Measurements from ENCODE around the gene ATOSB. TPM values are rescaled to one million over a fixed set of nuclear protein-coding genes. Genes with fewer than 3 reads are reported as not detected.

ATOSB gene
- total RNA-seq, 4 donors from 2014 or later = 4.1 to 31.5 (median 22.6) TPM

DNA sequence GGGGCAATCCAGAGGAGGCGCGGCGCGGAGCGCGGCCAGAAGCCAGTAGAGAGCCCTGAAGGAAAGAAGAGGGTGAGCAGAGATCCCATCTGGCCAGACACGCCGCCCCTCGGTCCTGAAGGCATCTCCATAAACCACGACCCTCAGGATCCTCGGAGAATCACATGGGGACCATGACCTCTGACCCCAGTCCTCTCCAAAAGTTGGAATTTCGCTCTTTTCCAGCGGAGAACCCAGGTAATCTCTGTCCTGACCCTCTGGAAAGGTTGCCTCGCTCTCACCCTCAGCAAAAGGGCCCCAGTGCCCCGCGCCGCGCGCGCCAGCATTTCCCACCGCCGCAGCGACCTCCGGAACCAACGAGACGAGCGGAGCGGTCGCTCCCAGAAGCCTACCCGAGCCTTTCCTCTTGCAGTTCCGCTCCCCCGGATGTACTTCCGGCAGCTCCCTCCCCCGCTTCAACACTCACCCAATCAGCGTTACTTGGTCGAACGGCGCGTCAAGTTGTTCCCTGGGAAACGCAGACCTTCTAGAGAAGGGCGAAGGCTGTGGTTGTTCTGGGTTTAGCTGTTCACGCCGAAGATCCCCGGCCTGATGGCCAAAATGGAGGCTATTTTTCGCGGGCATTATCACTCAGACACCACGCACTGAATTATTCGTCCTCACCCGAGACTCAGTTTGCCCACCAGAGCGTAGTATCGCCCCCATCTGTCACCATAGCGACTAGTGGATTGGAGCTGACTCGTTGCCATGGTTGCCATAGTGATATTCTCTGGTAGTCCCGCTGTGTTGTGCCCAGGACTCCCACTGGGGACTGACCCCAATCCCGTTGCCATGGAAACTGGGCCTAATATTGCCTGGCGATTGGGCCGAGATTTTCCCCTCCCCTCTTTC lies 12.6 kb downstream of the ATOSB start, which contains the start of gene STOML2:
Gene STOML2, minus strand, starts transcription at position 363 of the 891 bp plus-strand sequence. Its CDS starts 37 bp downstream, at position 326.
- TF ChIP-seq CTCF (IDR thresholded peaks at IDR 0.05) = no peak
- peak; percentile 37 to 57 for TF ChIP-seq POLR2A (IDR thresholded peaks at IDR 0.05)
- Histone ChIP-seq H3K27ac (peak within 1 kb of the TSS; percentile 70 to 82 (median 80)), H3K4me1 (peaks cover 0 to 13% (median 2%) of the 10 kb centered on the region in 4 donors), H3K27me3 (no peaks in the 10 kb centered on the region), H3K9me3 (no peaks in the 10 kb centered on the region), H3K36me3 (peaks cover 0 to 56% (median 0%) of the 10 kb centered on the region in 3 donors), H3K4me3 (peak within 1 kb of the TSS; percentile 47 to 79 (median 70))
- peak; percentile 92 to 98 (median 94) for DNase-seq

- H3K27ac ChIP-seq = peak overlapping the region; percentile 70 to 82 (median 80)
- H3K4me3 ChIP-seq = peak overlapping the region; percentile 47 to 79 (median 70)
- no peak for TF ChIP-seq CTCF (IDR thresholded peaks at IDR 0.05)
- TF ChIP-seq POLR2A (IDR thresholded peaks at IDR 0.05) = no peak
- peaks cover 0 to 50% (median 0%) of the 10 kb centered on the region in 3 donors for H3K36me3 ChIP-seq
- no peak for DNase-seq
- no peaks in the 10 kb centered on the region for H3K27me3 ChIP-seq
- peaks cover 0 to 13% (median 2%) of the 10 kb centered on the region in 4 donors for H3K4me1 ChIP-seq
- H3K9me3 ChIP-seq = no peaks in the 10 kb centered on the region
Measured at GRCh38 chr9:35102465-35102768, 13.2 kb downstream of the ATOSB start.

GRCh38 chr9:35097573-35097972 lies 18.1 kb downstream of the ATOSB start:
- no peak for TF ChIP-seq CTCF (IDR thresholded peaks at IDR 0.05)
- TF ChIP-seq POLR2A (IDR thresholded peaks at IDR 0.05) = no peak
- Histone ChIP-seq H3K27ac (no peak overlapping the region), H3K4me1 (peaks cover 0 to 23% (median 1%) of the 10 kb centered on the region in 4 donors), H3K9me3 (no peaks in the 10 kb centered on the region), H3K27me3 (no peaks in the 10 kb centered on the region), H3K4me3 (no peak overlapping the region), H3K36me3 (peaks cover 0 to 29% (median 0%) of the 10 kb centered on the region in 3 donors)
- DNase-seq = no peak

DNA sequence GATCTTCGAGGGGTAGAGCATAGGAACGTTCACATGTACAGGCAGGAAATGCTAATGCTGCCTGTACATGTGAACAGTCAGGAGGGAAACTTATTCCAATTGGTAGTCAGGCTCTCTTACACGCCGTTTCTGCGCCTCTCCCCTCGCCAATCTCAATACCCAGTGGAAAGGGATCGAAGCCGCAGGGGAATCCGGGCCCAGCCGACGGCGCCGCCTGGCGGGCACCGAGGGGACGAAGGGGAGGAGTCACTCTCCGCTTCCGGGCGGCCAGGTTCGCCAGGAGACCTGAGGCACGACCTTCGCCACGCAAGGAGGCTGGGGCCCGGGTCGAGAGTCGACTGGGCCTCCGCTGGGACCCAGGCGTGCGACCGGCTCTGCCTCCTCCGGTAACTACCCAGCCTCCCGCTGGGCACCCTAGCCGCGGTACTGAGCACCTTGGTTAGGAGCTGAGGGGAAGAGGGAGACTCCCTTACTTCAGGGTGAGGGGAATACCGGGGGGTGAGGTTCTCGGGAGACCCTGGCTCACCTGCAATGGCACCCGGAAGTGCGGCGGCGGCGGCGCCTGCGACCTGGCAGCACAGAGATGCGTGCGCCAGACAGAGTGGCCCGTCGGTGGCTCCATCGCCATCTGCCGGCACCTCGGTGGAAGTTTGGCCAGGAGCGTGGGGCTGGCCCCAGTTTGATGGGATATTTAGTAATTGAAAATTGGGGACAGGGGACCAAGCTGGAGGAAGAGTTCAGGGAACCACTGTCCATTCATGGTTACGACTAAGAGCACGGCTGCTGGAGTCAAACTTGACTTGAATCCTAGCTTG lies 19.4 kb downstream of the ATOSB start, which contains the start of gene PIGO:
Gene PIGO, minus strand, starts transcription at position 557 of the 815 bp plus-strand sequence. CDS start 1,026 bp downstream, outside the sequence.
- peak within 1 kb of the TSS; percentile 92 to 97 (median 96) for H3K27ac ChIP-seq
- H3K9me3 ChIP-seq = no peaks in the 10 kb centered on the region
- H3K36me3 ChIP-seq = peaks cover 0 to 39% (median 0%) of the 10 kb centered on the region in 3 donors
- H3K4me1 ChIP-seq = peaks cover 0 to 11% (median 1%) of the 10 kb centered on the region in 4 donors
- DNase-seq = peak; percentile 90 to 96 (median 94)
- no peaks in the 10 kb centered on the region for H3K27me3 ChIP-seq
- H3K4me3 ChIP-seq = peak within 1 kb of the TSS; percentile 68 to 73 (median 70)
- TF ChIP-seq POLR2A (IDR thresholded peaks at IDR 0.05) = peak; percentile 80 to 87
- peak; percentile 58 to 89 (median 82) for TF ChIP-seq CTCF (IDR thresholded peaks at IDR 0.05)

DNA sequence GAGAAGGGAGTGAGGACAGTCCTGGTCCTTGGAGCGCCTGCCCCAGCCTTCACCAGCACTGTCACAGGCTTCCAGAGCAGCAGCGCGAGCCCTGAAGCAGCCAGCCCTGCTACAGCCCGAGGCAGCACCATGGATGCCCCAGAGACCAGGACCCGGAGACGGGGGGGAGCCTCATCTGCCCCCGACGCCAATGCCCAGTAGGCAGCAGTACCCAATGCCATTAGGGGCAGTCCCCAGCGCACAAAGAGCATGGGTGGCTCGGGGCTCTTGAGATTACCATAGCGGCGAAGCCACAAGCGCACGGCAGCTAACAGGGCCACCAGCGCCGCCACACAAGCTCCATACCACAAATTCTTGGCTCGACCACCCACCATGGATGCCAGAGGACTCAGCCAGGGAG lies 24.1 kb downstream of the ATOSB start:
- no peak overlapping the region for H3K27ac ChIP-seq
- no peaks in the 10 kb centered on the region for H3K27me3 ChIP-seq
- DNase-seq = no peak
- TF ChIP-seq POLR2A (IDR thresholded peaks at IDR 0.05) (no peak), CTCF (IDR thresholded peaks at IDR 0.05) (no peak)
- H3K36me3 ChIP-seq = peaks cover 0 to 61% (median 0%) of the 10 kb centered on the region in 3 donors
- no peak overlapping the region for H3K4me3 ChIP-seq
- H3K9me3 ChIP-seq = no peaks in the 10 kb centered on the region
- H3K4me1 ChIP-seq = peaks cover 0 to 9% (median under 1%) of the 10 kb centered on the region in 4 donors
